GM19193 (cell line): Measurements from ENCODE around the gene MGMT.

Experiments
- POLR2A ChIP-seq: IDR thresholded peaks from 4 replicates; pipeline ENCODE4 v1.6.1; 2011; ENCODE audit not compliant: insufficient read depth, insufficient read length; ENCODE audit errors: extremely low read depth

The MGMT gene

DNA sequence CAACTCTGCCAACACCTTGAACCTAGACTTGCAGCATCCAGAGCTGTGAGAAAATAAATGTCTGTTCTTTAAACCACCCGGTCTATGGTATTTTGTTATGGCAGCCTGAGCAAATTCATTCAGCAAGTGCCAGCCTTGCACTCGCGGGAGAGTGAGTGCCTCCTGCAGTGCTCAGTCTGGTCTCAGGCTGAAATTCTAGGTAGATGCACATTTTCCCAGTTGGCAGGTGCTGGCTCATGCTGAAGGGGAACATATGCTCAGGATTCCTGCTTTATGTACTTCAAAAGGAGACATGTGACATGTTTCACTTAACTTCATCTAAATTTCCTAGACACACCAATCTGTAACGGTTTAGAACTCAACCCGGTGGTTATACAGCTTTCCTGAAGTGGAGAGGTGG is 170.8 kb downstream of the MGMT start:
- no peak for TF ChIP-seq POLR2A

DNA sequence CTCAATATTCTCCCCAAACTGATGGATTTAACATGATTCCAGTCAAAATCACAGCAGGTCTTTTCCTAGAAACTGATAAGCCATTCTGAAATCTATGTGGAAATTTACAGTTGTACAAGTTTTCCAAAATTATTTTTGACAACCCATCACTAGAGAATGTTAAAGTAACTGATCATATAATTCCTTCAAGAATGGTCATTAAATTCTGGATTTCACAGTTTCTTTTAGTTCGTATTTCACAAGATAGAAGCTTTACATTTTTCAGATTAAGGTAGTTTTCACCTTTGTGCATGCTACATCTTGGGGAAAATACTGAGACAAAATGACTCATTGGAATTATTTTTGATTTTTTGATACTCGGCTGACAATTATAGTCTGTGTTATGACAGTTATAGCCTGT is 174.3 kb downstream of the MGMT start:
- no peak for TF ChIP-seq POLR2A

DNA sequence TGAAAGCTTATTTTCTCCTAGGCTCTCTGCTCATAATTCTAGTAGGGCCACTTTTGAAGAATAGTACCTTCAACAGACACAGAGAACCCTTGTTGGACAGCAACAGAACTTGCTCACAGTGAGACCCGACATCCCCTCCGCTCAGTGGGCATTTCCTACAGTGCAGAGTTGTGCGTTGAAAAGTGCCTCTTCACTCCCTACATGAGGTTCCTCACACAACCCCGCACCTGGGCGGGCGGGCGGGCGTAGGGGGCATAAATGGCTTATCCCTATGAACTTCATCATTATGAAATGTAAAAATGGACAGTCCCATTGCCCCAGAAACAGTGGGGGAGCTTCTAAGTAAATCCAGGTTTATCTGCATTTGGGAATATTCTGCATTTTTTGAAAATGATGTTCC is 174.9 kb downstream of the MGMT start:
- TF ChIP-seq POLR2A, result no peak

DNA sequence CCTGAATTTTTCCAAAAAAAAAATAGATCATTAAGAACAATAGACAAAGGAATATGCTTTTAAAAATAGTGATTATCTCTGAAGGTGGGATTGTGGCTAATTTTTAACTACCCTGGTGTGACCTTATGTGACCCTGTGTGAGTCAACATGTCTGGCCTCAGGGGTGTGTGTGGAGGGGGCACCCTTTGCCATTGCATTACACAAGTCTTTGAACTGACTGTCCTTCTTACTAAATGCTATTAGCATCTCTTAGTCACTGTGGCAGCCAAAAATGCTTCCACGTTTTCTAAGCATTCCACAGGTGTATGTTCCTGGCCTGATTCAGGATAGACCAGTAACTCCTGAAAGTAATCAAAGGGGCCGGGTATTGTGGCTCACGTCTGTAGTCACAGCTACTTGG is 175.4 kb downstream of the MGMT start:
- TF ChIP-seq POLR2A, result no peak

DNA sequence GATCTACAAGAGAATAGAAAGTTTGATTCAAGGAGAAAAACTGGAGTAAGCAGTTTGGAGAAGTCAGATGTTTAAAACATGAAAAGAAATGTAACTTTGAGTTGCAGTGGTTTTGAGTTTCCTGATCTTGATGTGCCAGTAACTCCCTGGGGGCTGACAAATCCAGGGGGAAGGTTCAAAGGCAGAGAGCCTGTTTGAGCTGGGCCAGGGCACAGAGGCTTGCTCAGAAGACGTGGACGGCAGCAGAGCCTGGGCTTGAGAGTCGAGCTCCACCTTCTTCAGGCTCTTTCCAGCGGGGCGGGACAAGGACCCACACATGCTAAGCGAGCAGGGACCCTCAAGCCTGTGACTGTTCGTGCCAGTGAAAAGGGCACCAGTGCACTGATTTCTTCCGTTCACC is 176.2 kb downstream of the MGMT start:
- no peak for TF ChIP-seq POLR2A

DNA sequence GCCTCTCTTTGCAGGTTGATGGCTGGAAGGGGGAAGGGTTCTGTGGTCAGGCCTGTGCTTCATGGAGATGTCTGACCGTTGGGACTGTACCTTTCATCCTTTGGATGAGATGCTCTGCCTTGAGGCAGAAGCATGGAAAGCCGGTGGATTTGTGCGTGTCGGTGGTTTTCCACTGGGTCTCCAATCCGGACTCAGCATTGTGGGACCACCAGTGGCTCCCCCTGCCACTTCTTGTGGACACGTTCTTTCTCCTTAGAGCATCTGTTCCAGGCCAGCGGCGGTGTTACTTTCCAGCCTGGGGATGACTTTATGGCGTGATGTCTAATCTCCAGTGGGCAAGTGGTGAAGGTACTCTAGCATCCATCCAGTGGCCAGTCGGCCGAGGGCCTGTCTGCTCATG is 178.4 kb downstream of the MGMT start:
- TF ChIP-seq POLR2A, result no peak

DNA sequence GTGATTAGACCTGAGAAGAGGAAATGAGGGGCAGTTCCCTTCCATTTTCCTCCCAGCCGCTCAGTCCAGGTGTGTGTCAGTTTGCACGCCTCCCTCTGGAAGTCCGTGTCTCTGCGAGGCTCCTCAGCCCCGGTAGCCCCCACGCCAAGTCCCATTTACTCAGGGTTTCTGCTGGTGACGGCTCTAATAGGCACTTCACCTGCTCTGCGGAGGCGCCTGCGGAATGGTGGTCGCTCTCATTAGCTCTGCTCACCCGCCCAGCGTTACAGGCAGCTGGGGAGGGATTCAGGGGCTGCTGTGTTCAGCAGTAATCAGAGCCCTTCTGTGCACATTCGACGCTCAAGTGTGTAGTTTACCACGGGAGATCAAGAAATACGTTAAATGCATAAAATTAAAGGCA is 179.9 kb downstream of the MGMT start:
- TF ChIP-seq POLR2A, result no peak

DNA sequence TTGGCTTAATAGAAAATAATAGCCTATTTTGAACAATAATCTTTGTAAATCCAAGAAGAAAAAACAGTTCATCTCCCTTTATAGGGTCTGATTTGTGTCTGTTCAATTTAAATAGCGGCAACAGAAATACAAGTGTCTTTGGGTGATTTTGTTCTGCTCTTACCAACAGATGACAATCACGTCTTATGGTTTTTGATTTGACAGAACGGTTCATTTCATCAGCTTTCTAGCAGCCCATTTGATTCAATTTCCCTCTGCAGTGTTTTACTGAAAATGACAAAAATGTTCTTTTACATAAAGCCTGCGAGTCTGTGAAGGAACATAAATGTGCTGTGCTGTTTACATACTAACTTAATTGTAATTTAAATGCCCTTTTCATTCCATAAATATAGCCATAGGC is 180.5 kb downstream of the MGMT start:
- TF ChIP-seq POLR2A, result no peak

DNA sequence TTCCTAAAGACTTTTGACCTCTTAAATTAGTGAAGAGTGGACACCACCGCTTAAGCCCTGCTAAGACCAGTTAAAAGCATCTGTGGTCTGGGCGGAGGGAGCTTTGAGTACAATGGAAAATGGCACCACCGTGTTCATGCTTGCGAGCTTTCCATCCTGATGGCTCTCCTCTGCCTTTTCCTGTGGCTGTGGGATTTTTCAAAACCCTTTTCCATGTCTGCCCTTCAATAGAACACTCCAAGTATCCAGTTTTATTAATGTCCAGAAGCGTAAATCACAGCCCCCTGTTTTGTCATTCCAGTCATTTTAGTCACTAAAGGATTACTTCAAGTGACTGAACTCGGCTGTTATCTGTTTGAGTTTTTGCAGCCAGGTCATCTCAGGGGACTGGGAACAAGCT is 181.8 kb downstream of the MGMT start:
- no peak for TF ChIP-seq POLR2A

DNA sequence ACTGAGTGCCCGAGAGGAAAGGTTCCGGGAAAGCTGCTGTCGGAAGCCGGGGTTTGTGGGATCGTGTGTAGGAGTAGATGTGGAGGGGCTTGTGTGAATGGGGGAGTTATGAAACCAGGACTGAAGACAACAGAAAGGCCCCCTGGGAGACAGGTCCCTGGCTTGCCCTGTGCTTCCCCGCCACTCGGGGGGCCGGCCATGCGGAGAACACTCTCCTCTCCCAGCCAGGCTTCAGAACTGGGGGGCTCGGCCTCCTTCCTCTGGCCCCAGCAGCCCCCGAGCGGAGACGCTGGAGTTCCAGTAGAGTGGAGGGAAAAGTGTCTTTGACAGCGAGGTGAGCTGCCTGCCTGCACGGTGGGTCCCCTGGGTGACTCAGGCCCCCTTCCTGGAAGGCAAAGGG is 185.0 kb downstream of the MGMT start:
- no peak for TF ChIP-seq POLR2A

DNA sequence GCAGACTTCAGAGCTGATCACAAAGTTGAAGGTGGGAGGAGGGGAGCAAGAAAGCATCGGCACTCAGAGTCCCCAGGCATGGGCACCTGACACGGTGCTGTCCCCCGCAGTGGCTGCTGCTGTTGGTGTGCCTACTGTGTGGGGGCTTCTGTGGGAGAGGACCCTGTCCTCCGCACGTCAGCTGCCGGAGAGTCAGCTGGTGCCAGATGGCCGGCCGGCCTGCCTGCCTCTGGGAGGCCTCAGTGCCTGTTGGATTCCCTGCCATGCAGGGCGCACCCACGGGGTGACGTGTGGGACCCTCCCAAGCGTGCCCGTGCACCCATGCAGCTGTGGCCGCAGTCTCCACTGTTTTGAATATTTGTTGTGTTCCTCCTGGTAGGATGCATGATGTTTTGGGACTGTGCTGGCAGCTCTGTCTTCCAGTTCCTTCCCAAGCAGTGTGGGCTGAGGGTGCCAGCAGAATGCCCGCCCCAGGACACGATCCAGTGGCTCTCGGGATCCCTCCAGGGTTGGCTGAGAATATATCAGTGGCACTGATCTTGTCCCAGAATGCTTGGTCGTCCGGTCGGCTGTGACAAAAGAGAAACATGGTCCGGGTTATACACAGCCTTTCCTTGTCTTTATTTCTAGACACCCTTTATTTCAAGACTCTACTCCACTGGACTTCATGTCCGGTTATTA is 185.6 kb downstream of the MGMT start:
- TF ChIP-seq POLR2A, result no peak

DNA sequence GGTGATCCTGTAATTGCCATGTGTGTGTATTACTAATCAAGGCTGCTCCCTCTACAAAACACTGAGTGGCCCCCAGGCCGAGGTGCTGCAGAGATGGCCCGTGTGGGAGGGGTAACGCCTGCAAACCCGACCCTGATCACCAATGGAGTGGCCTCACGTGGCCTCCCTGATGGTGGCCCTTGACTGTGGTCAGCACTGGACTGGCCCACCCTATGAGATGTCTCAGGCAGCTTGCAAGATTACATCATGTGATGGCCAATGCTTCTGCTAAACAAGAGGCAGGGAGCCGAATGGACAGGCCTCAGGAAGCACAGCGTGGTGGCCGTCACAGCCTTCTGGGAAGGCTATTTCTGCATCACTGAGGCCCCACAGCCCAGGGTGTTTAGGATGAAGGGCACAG is 186.4 kb downstream of the MGMT start:
- TF ChIP-seq POLR2A, result no peak

DNA sequence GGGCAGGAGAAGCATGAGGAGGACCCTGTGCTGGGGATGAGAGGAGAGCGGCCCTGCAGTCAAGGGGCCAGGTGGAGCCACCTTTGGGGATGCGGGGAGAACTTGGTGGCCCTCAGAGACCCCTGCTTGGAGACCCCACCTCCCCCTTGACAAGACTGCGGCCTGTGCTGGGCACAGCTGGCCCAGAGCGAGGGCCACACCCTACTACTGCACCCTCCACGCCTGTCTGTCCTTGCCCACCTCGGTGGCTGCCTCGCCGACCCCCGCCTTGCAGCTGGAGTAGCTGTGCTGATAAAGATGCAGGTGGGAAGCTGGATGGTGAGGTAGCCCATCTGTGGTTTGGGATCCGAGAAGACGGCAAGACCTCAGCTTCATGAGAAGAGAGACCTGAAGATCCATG is 186.8 kb downstream of the MGMT start:
- no peak for TF ChIP-seq POLR2A

DNA sequence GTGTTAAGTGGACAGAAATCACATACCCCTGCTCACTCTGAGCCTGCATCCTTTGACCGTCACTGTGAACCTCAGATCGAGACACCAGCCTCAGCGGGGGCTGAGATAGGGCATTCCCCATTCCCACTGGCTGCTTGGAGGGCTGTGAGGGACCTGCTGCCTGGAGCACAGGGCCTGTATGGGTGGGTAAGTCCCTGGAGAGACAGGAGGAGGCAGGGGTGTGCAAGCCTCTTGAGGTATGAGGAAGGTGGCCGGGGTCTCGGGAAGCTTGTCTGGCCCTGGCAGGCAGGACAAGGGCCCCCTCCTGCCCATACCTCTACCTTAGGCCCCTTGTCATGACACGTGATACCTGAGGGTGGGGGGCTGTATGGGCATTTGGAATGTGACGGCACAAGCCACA is 187.4 kb downstream of the MGMT start:
- TF ChIP-seq POLR2A, result no peak

DNA sequence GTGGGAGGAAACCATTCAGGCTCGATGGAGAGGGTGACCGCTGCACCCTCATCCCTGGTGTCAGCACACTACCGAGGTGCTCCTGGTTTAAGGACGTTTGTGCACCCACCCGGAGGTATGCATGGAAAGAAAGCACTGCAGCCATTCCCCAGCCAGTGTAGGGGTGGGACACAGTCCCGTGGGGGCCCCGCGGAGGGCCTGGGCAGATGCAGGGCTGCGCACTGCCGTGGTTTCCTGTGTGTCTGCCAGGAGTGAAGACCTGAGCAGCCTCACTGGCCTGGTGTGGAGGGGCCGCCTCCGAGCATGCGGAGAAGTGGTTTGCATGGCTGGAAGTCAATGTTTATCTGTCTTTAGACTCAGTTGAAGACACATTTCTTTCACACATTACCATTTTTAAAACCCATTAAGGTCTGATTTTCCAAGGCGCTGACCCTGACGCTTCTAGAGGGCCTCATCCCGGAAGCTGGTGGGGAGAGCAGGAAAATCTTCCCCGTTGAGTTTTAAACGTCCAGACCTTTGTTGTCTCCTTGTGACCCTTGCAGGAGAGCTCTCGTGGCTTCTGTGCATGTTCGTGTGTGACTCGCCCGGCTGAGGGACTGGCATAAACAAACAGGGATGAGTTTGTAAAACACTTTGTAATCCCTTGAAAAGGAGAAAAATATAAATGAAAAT is 188.1 kb downstream of the MGMT start:
- no peak for TF ChIP-seq POLR2A

DNA sequence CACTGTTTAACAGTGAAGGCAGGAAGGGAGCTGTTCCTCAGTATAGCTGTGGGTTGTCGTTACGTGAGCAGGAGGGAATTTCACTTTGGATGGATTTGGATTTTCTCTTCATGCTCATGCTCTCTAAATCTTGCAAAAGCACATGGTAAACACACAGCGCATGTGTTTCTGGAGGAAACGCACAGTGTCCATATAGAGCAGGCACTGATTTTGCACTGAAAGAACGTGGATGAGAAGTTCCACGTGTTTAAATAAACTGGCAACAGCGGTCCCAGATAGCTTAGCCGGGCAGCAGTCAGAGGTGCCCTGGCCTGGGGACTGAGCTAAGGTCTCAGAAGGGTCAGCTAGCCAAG is 188.6 kb downstream of the MGMT start:
- TF ChIP-seq POLR2A, result no peak

DNA sequence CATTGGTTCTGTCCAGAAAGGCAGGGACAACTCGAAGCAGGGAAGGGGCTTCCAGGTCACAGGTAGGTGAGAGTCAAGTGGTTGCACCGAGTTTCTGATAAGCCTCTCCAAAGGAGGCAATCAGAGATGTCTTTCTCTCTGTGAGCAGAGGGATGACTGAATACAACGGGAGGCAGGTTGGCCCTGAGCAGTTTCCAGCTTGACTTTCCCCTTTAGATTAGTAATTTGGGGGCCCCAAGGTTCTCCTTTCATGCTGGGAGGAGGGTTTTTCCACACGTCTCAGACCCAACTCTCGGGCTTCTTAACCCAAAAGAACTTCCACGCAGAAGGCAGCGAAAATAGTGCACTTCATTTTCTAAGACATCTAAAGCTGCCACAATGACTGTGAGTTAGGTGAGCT is 189.6 kb downstream of the MGMT start:
- TF ChIP-seq POLR2A, result no peak
